Muscle layer of colon (tissue), 2 donors: Measurements from ENCODE around the gene NDUFS6.

Experiments
- H3K27ac ChIP-seq: one replicate; pipeline ENCODE4 v1.7.0; 2013; ENCODE audit warnings: low read depth, mild to moderate bottlenecking, low read length, moderate library complexity
- H3K27me3 ChIP-seq, 2 donors: one replicate each; pipeline ENCODE4 v1.7.0; 2013; ENCODE audit warnings: low read length in 2 of 2, mild to moderate bottlenecking in 2 of 2; ENCODE audit not compliant: insufficient read depth in 2 of 2, control insufficient read depth in 1 of 2
- H3K36me3 ChIP-seq: one replicate; pipeline ENCODE4 v1.7.0; 2013; ENCODE audit warnings: mild to moderate bottlenecking, low read length; ENCODE audit not compliant: insufficient read depth
- H3K4me1 ChIP-seq: one replicate; pipeline ENCODE4 v1.7.0; 2013; ENCODE audit warnings: mild to moderate bottlenecking, low read length; ENCODE audit not compliant: insufficient read depth
- H3K4me3 ChIP-seq, 2 donors: one replicate each; pipeline ENCODE4 v1.7.0; 2013; ENCODE audit warnings: low read length in 2 of 2, low read depth in 1 of 2, mild to moderate bottlenecking in 1 of 2, moderate library complexity in 1 of 2
- H3K9ac ChIP-seq: one replicate; pipeline ENCODE4 v1.7.0; 2013; ENCODE audit warnings: low read length
- H3K9me3 ChIP-seq: one replicate; pipeline ENCODE4 v1.7.0; 2013; ENCODE audit warnings: mild to moderate bottlenecking, low read length
- donor health status: abdominal sarcoma.
- donor health status: Adenocarcinoma of cecum.

Gene NDUFS6

GRCh38 chr5:1800472-1801221, 560 bp upstream of the NDUFS6 start:
- H3K9me3 ChIP-seq, result no peaks in the 10 kb centered on the region
- H3K4me1 ChIP-seq, result peaks cover 22% of the 10 kb centered on the region
- peaks cover 47% of the 10 kb centered on the region for H3K36me3 ChIP-seq
- H3K4me3 ChIP-seq, result peak overlapping the region; percentile 86 to 90
- no peaks in the 10 kb centered on the region for H3K27me3 ChIP-seq
- H3K27ac ChIP-seq, result peak overlapping the region; percentile 71
- H3K9ac ChIP-seq, result no peak overlapping the region

- Histone ChIP-seq H3K4me3 (peak overlapping the region; percentile 86 to 90), H3K9ac (peak overlapping the region; percentile 82), H3K9me3 (no peaks in the 10 kb centered on the region), H3K4me1 (peaks cover 22% of the 10 kb centered on the region), H3K27ac (peak overlapping the region; percentile 71), H3K36me3 (peaks cover 42% of the 10 kb centered on the region), H3K27me3 (no peaks in the 10 kb centered on the region)
Measured at GRCh38 chr5:1801967-1802295, 724 bp downstream of the NDUFS6 start.

GRCh38 chr5:1803192-1803591, 2.0 kb downstream of the NDUFS6 start:
- H3K9ac ChIP-seq, result no peak overlapping the region
- peaks cover 30% of the 10 kb centered on the region for H3K36me3 ChIP-seq
- no peak overlapping the region for H3K4me3 ChIP-seq
- H3K9me3 ChIP-seq, result no peaks in the 10 kb centered on the region
- peaks cover 22% of the 10 kb centered on the region for H3K4me1 ChIP-seq
- no peak overlapping the region for H3K27ac ChIP-seq
- H3K27me3 ChIP-seq, result no peaks in the 10 kb centered on the region

GRCh38 chr5:1804001-1804690, 2.9 kb downstream of the NDUFS6 start:
- Histone ChIP-seq H3K9ac (no peak overlapping the region), H3K36me3 (peaks cover 32% of the 10 kb centered on the region), H3K4me1 (peaks cover 16% of the 10 kb centered on the region), H3K4me3 (no peak overlapping the region), H3K27me3 (no peaks in the 10 kb centered on the region), H3K27ac (no peak overlapping the region), H3K9me3 (no peaks in the 10 kb centered on the region)

- H3K36me3 ChIP-seq, result peaks cover 41% of the 10 kb centered on the region
- H3K9ac ChIP-seq, result no peak overlapping the region
- no peaks in the 10 kb centered on the region for H3K27me3 ChIP-seq
- H3K4me3 ChIP-seq, result no peak overlapping the region
- no peaks in the 10 kb centered on the region for H3K9me3 ChIP-seq
- no peak overlapping the region for H3K27ac ChIP-seq
- peaks cover 16% of the 10 kb centered on the region for H3K4me1 ChIP-seq
Measured at GRCh38 chr5:1805326-1805725, 4.1 kb downstream of the NDUFS6 start.

GRCh38 chr5:1805736-1806135, 4.5 kb downstream of the NDUFS6 start:
- Histone ChIP-seq H3K9ac (no peak overlapping the region), H3K36me3 (peaks cover 45% of the 10 kb centered on the region), H3K27me3 (no peaks in the 10 kb centered on the region), H3K4me1 (peaks cover 16% of the 10 kb centered on the region), H3K9me3 (no peaks in the 10 kb centered on the region), H3K4me3 (no peak overlapping the region), H3K27ac (no peak overlapping the region)

- H3K9me3 ChIP-seq, result no peaks in the 10 kb centered on the region
- peaks cover 16% of the 10 kb centered on the region for H3K4me1 ChIP-seq
- no peak overlapping the region for H3K27ac ChIP-seq
- H3K27me3 ChIP-seq, result no peaks in the 10 kb centered on the region
- peaks cover 47% of the 10 kb centered on the region for H3K36me3 ChIP-seq
- no peak overlapping the region for H3K9ac ChIP-seq
- H3K4me3 ChIP-seq, result no peak overlapping the region
Measured at GRCh38 chr5:1806199-1806598, 5.0 kb downstream of the NDUFS6 start.

- H3K4me3 ChIP-seq, result no peak overlapping the region
- no peaks in the 10 kb centered on the region for H3K27me3 ChIP-seq
- no peaks in the 10 kb centered on the region for H3K9me3 ChIP-seq
- peaks cover 12% of the 10 kb centered on the region for H3K4me1 ChIP-seq
- peaks cover 54% of the 10 kb centered on the region for H3K36me3 ChIP-seq
- H3K27ac ChIP-seq, result no peak overlapping the region
- H3K9ac ChIP-seq, result no peak overlapping the region
Measured at GRCh38 chr5:1806974-1807373, 5.8 kb downstream of the NDUFS6 start.

GRCh38 chr5:1807451-1808185, 6.4 kb downstream of the NDUFS6 start:
- Histone ChIP-seq H3K27me3 (no peaks in the 10 kb centered on the region), H3K9me3 (no peaks in the 10 kb centered on the region), H3K27ac (no peak overlapping the region), H3K4me3 (no peak overlapping the region), H3K9ac (no peak overlapping the region), H3K36me3 (peaks cover 54% of the 10 kb centered on the region), H3K4me1 (peaks cover 6% of the 10 kb centered on the region)

GRCh38 chr5:1808439-1808838, 7.2 kb downstream of the NDUFS6 start:
- no peaks in the 10 kb centered on the region for H3K9me3 ChIP-seq
- H3K4me1 ChIP-seq, result no peaks in the 10 kb centered on the region
- H3K9ac ChIP-seq, result no peak overlapping the region
- H3K36me3 ChIP-seq, result peaks cover 49% of the 10 kb centered on the region
- no peaks in the 10 kb centered on the region for H3K27me3 ChIP-seq
- H3K27ac ChIP-seq, result no peak overlapping the region
- H3K4me3 ChIP-seq, result no peak overlapping the region

GRCh38 chr5:1809416-1810035, 8.3 kb downstream of the NDUFS6 start:
- peaks cover 49% of the 10 kb centered on the region for H3K36me3 ChIP-seq
- H3K9me3 ChIP-seq, result no peaks in the 10 kb centered on the region
- H3K4me3 ChIP-seq, result no peak overlapping the region
- no peaks in the 10 kb centered on the region for H3K27me3 ChIP-seq
- no peaks in the 10 kb centered on the region for H3K4me1 ChIP-seq
- no peak overlapping the region for H3K9ac ChIP-seq
- H3K27ac ChIP-seq, result no peak overlapping the region
